Activated CD4-positive, alpha-beta memory T cell treated with anti-CD3 and anti-CD28 coated beads for 36 hours (primary cell): ENCODE data around the gene S100A2. TPM values are rescaled to one million over a fixed set of nuclear protein-coding genes. Genes with fewer than 3 reads are reported as not detected.
"Not testable (repeated sequence)": the region's sequence is repeated elsewhere in the genome, so short reads cannot be mapped to it uniquely, and the experiment has no call there.

ENCODE experiments used
- CTCF ChIA-PET: fragments of 350-600 bp; sonication (Branson Sonifier 250); formaldehyde crosslinking; loops from one replicate; lab custom pipeline; 2021; ENCODE audit warnings: antibody characterized with exemption, inconsistent platforms; lab: Charles Lee
- POLR2A ChIA-PET: fragments of 350-600 bp; sonication (Branson Sonifier 250); formaldehyde crosslinking; loops from one replicate; lab custom pipeline; 2021; ENCODE audit warnings: antibody characterized with exemption; lab: Charles Lee
- DNase-seq: peaks from one replicate; pipeline ENCODE4 v3.0.0-alpha.2; 2020
- H3K27ac Mint-ChIP-seq: one replicate; pipeline ENCODE4 v1.8.0; 2021; ENCODE audit warnings: mixed read lengths
- H3K27me3 Mint-ChIP-seq: one replicate; pipeline ENCODE4 v1.8.0; 2021; ENCODE audit warnings: mixed read lengths
- H3K36me3 Mint-ChIP-seq: one replicate; pipeline ENCODE4 v1.8.0; 2021; ENCODE audit warnings: mixed read lengths
- H3K4me1 Mint-ChIP-seq: one replicate; pipeline ENCODE4 v1.8.0; 2021; ENCODE audit warnings: low read depth, mixed read lengths
- H3K4me3 Mint-ChIP-seq: one replicate; pipeline ENCODE4 v1.8.0; 2021; ENCODE audit warnings: mild to moderate bottlenecking, mixed read lengths
- H3K9me3 Mint-ChIP-seq: one replicate; pipeline ENCODE4 v1.8.0; 2021; ENCODE audit warnings: mixed read lengths
- intact Hi-C: fragments of 100-400 bp; cut with micrococcal nuclease; formaldehyde crosslinking; loops from one replicate; pipeline ENCODE4 v1.15.1; 2023
- total RNA-seq, 2 experiments: library from RNA; stranded (reverse); gene quantifications; one replicate each; pipeline ENCODE4 v1.2.3, GENCODE V29; 2021

Gene S100A2
- total RNA-seq, 2 experiments from 2014 or later = 3.5 to 5.3 TPM

GRCh38 chr1:153562021-153562420, 3.6 kb downstream of the S100A2 start:
- H3K4me1 Mint-ChIP-seq = peaks cover 17% of the 10 kb centered on the region
- H3K27me3 Mint-ChIP-seq, DNase-seq, intact Hi-C loops, H3K4me3 Mint-ChIP-seq, H3K36me3 Mint-ChIP-seq, H3K27ac Mint-ChIP-seq, H3K9me3 Mint-ChIP-seq: not testable (repeated sequence)
- POLR2A ChIA-PET = interaction anchor here (0.9 to 6.3 kb wide), 3 partner anchors 18 to 72 kb away, joined by 3 to 50 read pairs (median 4); partner anchors contain the start of genes CHTOP and S100A4
- CTCF ChIA-PET = interaction anchor here (1.0 to 2.2 kb wide), 4 partner anchors 10 to 51 kb away, joined by 3 to 7 read pairs (median 5); no protein-coding TSS in a partner anchor

GRCh38 chr1:153561466-153561985, 4.1 kb downstream of the S100A2 start:
- CTCF ChIA-PET = interaction anchor here (1.0 to 2.2 kb wide), 4 partner anchors 11 to 51 kb away, joined by 3 to 7 read pairs (median 5); no protein-coding TSS in a partner anchor
- POLR2A ChIA-PET = interaction anchor here (0.9 to 6.3 kb wide), 4 partner anchors 10 to 72 kb away, joined by 3 to 50 read pairs (median 4); partner anchors contain the start of genes CHTOP and S100A4
- Mint-ChIP-seq H3K4me1 (peaks cover 12% of the 10 kb centered on the region), H3K27ac (no peak overlapping the region), H3K4me3 (no peak overlapping the region), H3K9me3 (no peaks in the 10 kb centered on the region), H3K36me3 (no peaks in the 10 kb centered on the region), H3K27me3 (no peaks in the 10 kb centered on the region)
- no peak for DNase-seq
- intact Hi-C loops = no loop called here

GRCh38 chr1:153560771-153561465, 4.7 kb downstream of the S100A2 start:
- peaks cover 8% of the 10 kb centered on the region for H3K4me1 Mint-ChIP-seq
- ChIA-PET CTCF (interaction anchor here (1.1 to 2.2 kb wide), 4 partner anchors 11 to 50 kb away, joined by 4 to 8 read pairs (median 6); no protein-coding TSS in a partner anchor), POLR2A (interaction anchor here (0.9 to 6.3 kb wide), 4 partner anchors 9 to 73 kb away, joined by 3 to 50 read pairs (median 4); partner anchors contain the start of genes CHTOP and S100A4)
- H3K27me3 Mint-ChIP-seq = no peaks in the 10 kb centered on the region
- H3K4me3 Mint-ChIP-seq = no peak overlapping the region
- H3K27ac Mint-ChIP-seq = no peak overlapping the region
- no peak for DNase-seq
- H3K36me3 Mint-ChIP-seq = no peaks in the 10 kb centered on the region
- H3K9me3 Mint-ChIP-seq = no peaks in the 10 kb centered on the region
- intact Hi-C loops = no loop called here

GRCh38 chr1:153560241-153560640, 5.4 kb downstream of the S100A2 start:
- Mint-ChIP-seq H3K4me1 (peaks cover under 1% of the 10 kb centered on the region), H3K9me3 (no peaks in the 10 kb centered on the region), H3K36me3 (no peaks in the 10 kb centered on the region), H3K27me3 (no peaks in the 10 kb centered on the region), H3K27ac (no peak overlapping the region), H3K4me3 (no peak overlapping the region)
- no peak for DNase-seq
- CTCF ChIA-PET = interaction anchor here (1.1 to 1.6 kb wide), 2 partner anchors 9 to 49 kb away, joined by 3 to 8 read pairs; no protein-coding TSS in a partner anchor
- POLR2A ChIA-PET = no interaction called here
- intact Hi-C loops = no loop called here

DNA sequence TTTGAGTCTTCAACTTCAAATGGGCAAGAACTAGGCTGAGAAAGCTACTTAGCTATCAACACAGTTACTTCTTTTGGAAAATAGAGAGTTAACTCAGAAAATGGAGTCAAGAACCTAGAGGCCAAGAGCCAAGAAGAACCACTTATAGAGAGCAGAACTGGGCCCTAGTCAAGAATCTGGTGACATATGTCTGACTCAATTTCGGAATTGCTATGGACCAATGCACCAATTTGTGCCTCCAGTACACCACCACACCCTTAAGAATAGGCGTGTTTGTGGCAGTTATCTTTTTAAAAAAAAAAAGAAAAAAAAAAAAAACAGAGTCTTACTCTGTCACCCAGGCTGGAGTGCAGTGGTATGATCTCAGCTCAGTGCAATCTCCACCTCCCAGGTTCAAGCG, 7.8 kb downstream of the S100A2 start:
- Mint-ChIP-seq H3K9me3 (no peaks in the 10 kb centered on the region), H3K36me3 (no peaks in the 10 kb centered on the region), H3K27me3 (no peaks in the 10 kb centered on the region), H3K4me1 (no peaks in the 10 kb centered on the region), H3K27ac (no peak overlapping the region), H3K4me3 (no peak overlapping the region)
- intact Hi-C loops = no loop called here
- POLR2A ChIA-PET = no interaction called here
- CTCF ChIA-PET = interaction anchor here (0.6 to 0.9 kb wide), 2 partner anchors 15 to 177 kb away, joined by 3 read pairs; no protein-coding TSS in a partner anchor
- DNase-seq = no peak

- no peak overlapping the region for H3K27ac Mint-ChIP-seq
- H3K4me3 Mint-ChIP-seq = no peak overlapping the region
- no peaks in the 10 kb centered on the region for H3K9me3 Mint-ChIP-seq
- ChIA-PET POLR2A (no interaction called here), CTCF (no interaction called here)
- H3K4me1 Mint-ChIP-seq = no peaks in the 10 kb centered on the region
- no peak for DNase-seq
- intact Hi-C loops = no loop called here
- H3K27me3 Mint-ChIP-seq = no peaks in the 10 kb centered on the region
- H3K36me3 Mint-ChIP-seq = no peaks in the 10 kb centered on the region
Observed at GRCh38 chr1:153556348-153556747, 9.3 kb downstream of the S100A2 start.

DNA sequence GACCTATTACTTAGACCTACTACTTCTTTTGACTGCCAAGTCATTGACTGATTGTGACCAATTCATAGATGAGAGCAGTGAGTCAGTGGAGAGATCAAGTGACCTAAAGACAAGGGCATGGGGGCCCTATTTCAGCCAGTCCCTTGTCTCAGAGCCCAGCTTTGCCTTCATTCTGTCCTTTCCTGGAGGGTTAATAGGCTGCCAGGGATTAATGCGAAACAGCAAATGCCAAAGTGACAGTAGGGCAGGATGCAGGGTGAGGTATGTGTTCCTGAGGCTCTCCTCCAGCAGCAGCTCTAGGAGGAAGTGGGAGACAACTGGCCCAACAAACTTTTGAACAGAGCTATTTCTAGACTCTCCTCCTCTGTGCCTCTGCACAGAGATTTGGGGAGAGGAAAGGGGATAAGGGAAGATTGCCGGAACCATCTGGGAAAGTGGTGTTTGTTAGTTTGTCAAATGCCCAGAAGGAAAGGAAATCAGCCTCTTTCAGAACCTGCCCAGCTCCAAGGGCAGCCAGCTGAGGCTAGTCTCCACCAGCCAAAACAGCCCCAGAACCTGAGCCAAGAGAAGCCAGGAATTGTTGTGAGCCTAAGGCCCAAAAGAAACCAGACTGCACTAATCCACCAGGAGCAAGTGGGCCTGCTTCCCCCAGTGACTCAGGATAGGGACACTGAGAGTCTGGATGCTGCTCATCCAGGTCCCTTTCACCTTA, 11.7 kb downstream of the S100A2 start:
- no peak overlapping the region for H3K4me3 Mint-ChIP-seq
- H3K4me1 Mint-ChIP-seq = no peaks in the 10 kb centered on the region
- H3K27me3 Mint-ChIP-seq = no peaks in the 10 kb centered on the region
- no peaks in the 10 kb centered on the region for H3K9me3 Mint-ChIP-seq
- ChIA-PET CTCF (interaction anchor here (1.3 to 2.2 kb wide), 2 partner anchors 9 to 14 kb away, joined by 7 read pairs; partner anchors contain the start of gene S100A4), POLR2A (interaction anchor here (0.9 kb wide), 1 partner anchor 9 kb away, joined by 3 read pairs; the partner anchor contains the start of gene S100A4)
- intact Hi-C loops = no loop called here
- no peak for DNase-seq
- no peak overlapping the region for H3K27ac Mint-ChIP-seq
- H3K36me3 Mint-ChIP-seq = no peaks in the 10 kb centered on the region

DNA sequence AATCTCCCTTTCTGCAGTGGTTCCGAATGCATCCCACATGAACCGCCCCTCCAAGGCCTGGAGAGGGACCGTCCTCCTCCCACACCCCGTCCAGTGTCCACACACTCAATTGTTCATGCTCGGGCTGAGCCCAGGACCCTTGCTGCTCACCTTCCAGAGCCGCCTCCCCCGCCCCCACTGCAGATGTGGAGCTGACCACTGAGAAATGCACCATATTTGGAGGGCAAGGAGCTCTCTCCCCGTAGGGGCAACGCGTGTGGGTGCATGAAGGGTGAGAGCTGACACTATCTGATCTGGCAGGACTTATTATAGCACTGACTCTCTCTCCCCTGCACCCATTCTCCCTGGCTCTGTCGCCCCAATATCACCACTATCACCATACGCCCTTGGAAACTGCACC, 12.5 kb downstream of the S100A2 start:
- no peaks in the 10 kb centered on the region for H3K36me3 Mint-ChIP-seq
- H3K27ac Mint-ChIP-seq = no peak overlapping the region
- H3K27me3 Mint-ChIP-seq = no peaks in the 10 kb centered on the region
- no peak for DNase-seq
- intact Hi-C loops = no loop called here
- peaks cover 6% of the 10 kb centered on the region for H3K4me1 Mint-ChIP-seq
- H3K9me3 Mint-ChIP-seq = no peaks in the 10 kb centered on the region
- no peak overlapping the region for H3K4me3 Mint-ChIP-seq
- POLR2A ChIA-PET = no interaction called here
- CTCF ChIA-PET = interaction anchor here (1.3 to 2.2 kb wide), 3 partner anchors 15 to 42 kb away, joined by 3 to 7 read pairs (median 4); partner anchors contain the start of gene S100A6

DNA sequence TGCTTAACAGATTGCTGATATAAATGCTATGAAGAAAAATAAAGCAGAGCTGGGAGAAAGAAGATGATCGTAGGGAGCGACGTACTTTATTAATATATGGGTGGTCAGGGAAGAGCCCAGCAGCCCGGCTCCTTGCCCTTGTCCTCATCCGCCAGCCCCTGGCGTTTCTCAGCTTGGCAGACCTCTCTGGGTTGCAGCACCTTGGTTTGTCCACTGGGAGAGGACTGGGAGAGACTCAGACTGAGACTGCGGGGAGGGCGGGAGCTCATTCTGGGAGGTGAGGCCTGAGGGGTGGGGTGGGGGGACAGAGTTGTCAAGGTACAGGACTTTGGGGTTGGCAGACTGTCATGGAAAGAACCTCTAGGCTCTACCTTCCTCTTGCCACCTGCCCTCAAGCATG, 13.3 kb downstream of the S100A2 start:
- POLR2A ChIA-PET = interaction anchor here (1.1 kb wide), 1 partner anchor 9 kb away, joined by 3 read pairs; no protein-coding TSS in a partner anchor
- intact Hi-C loops = no loop called here

GRCh38 chr1:153550827-153551500, 14.7 kb downstream of the S100A2 start:
- intact Hi-C loops = no loop called here
- CTCF ChIA-PET = interaction anchor here (1.2 to 3.9 kb wide), 5 partner anchors 9 to 40 kb away, joined by 3 to 18 read pairs (median 7); no protein-coding TSS in a partner anchor

More for the DNA sequence above, 13.3 kb downstream of the S100A2 start:
- no peaks in the 10 kb centered on the region for H3K27me3 Mint-ChIP-seq
- CTCF ChIA-PET = interaction anchor here (1.3 to 1.4 kb wide), 2 partner anchors 17 to 42 kb away, joined by 3 to 4 read pairs; partner anchors contain the start of gene S100A6
- no peaks in the 10 kb centered on the region for H3K36me3 Mint-ChIP-seq
- no peaks in the 10 kb centered on the region for H3K9me3 Mint-ChIP-seq
- DNase-seq = no peak
- H3K4me3 Mint-ChIP-seq = no peak overlapping the region
- H3K4me1 Mint-ChIP-seq = peaks cover 12% of the 10 kb centered on the region
- H3K27ac Mint-ChIP-seq = no peak overlapping the region

DNA sequence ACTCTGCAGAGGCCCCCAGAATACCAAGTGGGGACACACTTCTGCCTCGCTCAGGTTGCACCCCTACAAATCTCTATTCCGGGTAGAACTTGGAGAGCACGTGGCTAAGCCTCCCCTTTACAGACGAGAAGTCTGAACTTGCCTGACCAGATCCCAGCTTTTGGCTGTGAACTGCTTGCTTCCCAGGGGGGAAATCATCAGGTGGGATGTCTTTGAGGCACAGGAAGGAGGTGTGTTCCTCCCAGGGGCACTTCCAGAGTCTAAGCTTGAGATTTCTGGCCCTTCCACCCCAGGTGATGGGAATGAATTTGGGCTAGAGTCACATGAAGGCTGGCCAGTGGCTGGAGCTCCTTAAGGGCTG, 15.3 kb downstream of the S100A2 start:
- H3K4me3 Mint-ChIP-seq = no peak overlapping the region
- peaks cover 1% of the 10 kb centered on the region for H3K36me3 Mint-ChIP-seq
- no peaks in the 10 kb centered on the region for H3K9me3 Mint-ChIP-seq
- H3K4me1 Mint-ChIP-seq = peaks cover 25% of the 10 kb centered on the region
- CTCF ChIA-PET = interaction anchor here (1.2 to 3.9 kb wide), 5 partner anchors 9 to 40 kb away, joined by 3 to 18 read pairs (median 7); no protein-coding TSS in a partner anchor
- DNase-seq = no peak
- intact Hi-C loops = no loop called here
- no peak overlapping the region for H3K27ac Mint-ChIP-seq
- POLR2A ChIA-PET = interaction anchor here (0.5 to 1.0 kb wide), 2 partner anchors 18 to 268 kb away, joined by 3 to 5 read pairs; no protein-coding TSS in a partner anchor
- no peaks in the 10 kb centered on the region for H3K27me3 Mint-ChIP-seq

More at GRCh38 chr1:153550827-153551500, 14.7 kb downstream of the S100A2 start:
- POLR2A ChIA-PET = interaction anchor here (0.5 to 1.4 kb wide), 4 partner anchors 18 to 268 kb away, joined by 3 to 5 read pairs (median 3); partner anchors contain the start of gene CHTOP
- Mint-ChIP-seq H3K36me3 (no peaks in the 10 kb centered on the region), H3K27me3 (no peaks in the 10 kb centered on the region), H3K4me1 (peaks cover 19% of the 10 kb centered on the region), H3K4me3 (no peak overlapping the region), H3K9me3 (no peaks in the 10 kb centered on the region), H3K27ac (peak overlapping the region; percentile 38)
- no peak for DNase-seq
